NCI-H1417 treated with DMSO at 0.1 percent for 48 hours (cell line): ENCODE measurements around the gene CAMKMT.

Experiments used
- DNase-seq: peaks from one replicate; lab custom pipeline; 2025; lab: John Stamatoyannopoulos, UW

CAMKMT gene

GRCh38 chr2:44801841-44802776 is 440.4 kb downstream of the CAMKMT start:
- no peak for DNase-seq

GRCh38 chr2:44802777-44803424 is 441.2 kb downstream of the CAMKMT start:
- DNase-seq = no peak

- no peak for DNase-seq
Measured at GRCh38 chr2:44804406-44805265, 442.9 kb downstream of the CAMKMT start.

GRCh38 chr2:44805401-44806235 is 443.9 kb downstream of the CAMKMT start:
- DNase-seq = no peak

GRCh38 chr2:44807201-44808025 is 445.7 kb downstream of the CAMKMT start:
- DNase-seq = no peak

- DNase-seq = no peak
Measured at GRCh38 chr2:44810892-44811530, 449.3 kb downstream of the CAMKMT start.

GRCh38 chr2:44813165-44813564 is 451.4 kb downstream of the CAMKMT start:
- DNase-seq = no peak

- DNase-seq = no peak
Measured at GRCh38 chr2:44813658-44814057, 451.9 kb downstream of the CAMKMT start.

GRCh38 chr2:44817256-44817655 is 455.5 kb downstream of the CAMKMT start:
- DNase-seq = no peak

- peak; percentile 78 for DNase-seq
Measured at GRCh38 chr2:44817673-44818335, 456.1 kb downstream of the CAMKMT start.

GRCh38 chr2:44819061-44819460 is 457.3 kb downstream of the CAMKMT start:
- no peak for DNase-seq

GRCh38 chr2:44821500-44821899 is 459.8 kb downstream of the CAMKMT start:
- no peak for DNase-seq

GRCh38 chr2:44822174-44822573 is 460.4 kb downstream of the CAMKMT start:
- no peak for DNase-seq
